Right lobe of liver (tissue), 4 donors: Measurements from ENCODE around the gene ST6GALNAC5.

ENCODE experiments used
- CTCF ChIP-seq, 4 donors: fragments of 200-600 bp in 3 of 4; fragments of 450-650 bp in 1 of 4; IDR thresholded peaks; one replicate each; pipeline versions ENCODE4 v1.5.1 to v1.8.0; 2016 to 2022; ENCODE audit warnings: antibody characterized with exemption in 4 of 4, mild to moderate bottlenecking in 2 of 4
- POLR2A ChIP-seq: fragments of 450-650 bp; IDR thresholded peaks from one replicate; pipeline ENCODE4 v1.6.1; 2017; ENCODE audit warnings: antibody characterized with exemption, mild to moderate bottlenecking
- donor health status: DM: no; HTN: no; CAD: no.
- donor health status: DM: no; HTN: no; CAD: no.
- donor health status: DM: no; HTN: yes; CAD: no.

- TF ChIP-seq POLR2A, result no peak
- TF ChIP-seq CTCF (IDR thresholded peaks at IDR 0.05), result no peak
These were observed 83.0 kb downstream of the ST6GALNAC5 start for GRCh38 chr1:76950306-76950705.
